Natural killer cell (primary cell): ENCODE measurements around the gene TMEM89. TPM values are rescaled to one million over a fixed set of nuclear protein-coding genes. Genes with fewer than 3 reads are reported as not detected.

Experiments used
- ATAC-seq, 3 donors: fragments of 150-1000 bp in 2 of 3; fragments of 200-7000 bp in 1 of 3; cut with Tn5 transposase; 1 replicate in 1 of 3; 2 replicates in 2 of 3; pipeline ENCODE4 v1.10.0; 2021; ENCODE audit warnings: mild to moderate bottlenecking in 2 of 3, moderate library complexity in 2 of 3
- DNase-seq, 2 donors: peaks; one replicate each; pipeline versions ENCODE4 v3.0.0 to v3.0.0-alpha.2; 2013 to 2021; ENCODE audit warnings: mixed read lengths in 1 of 2
- H3K27ac ChIP-seq: one replicate; pipeline ENCODE4 v1.5.1; 2013; ENCODE audit warnings: mild to moderate bottlenecking, low read length
- H3K27me3 ChIP-seq: one replicate; pipeline ENCODE4 v1.6.1; 2013; ENCODE audit warnings: low read length; ENCODE audit not compliant: control insufficient read depth, insufficient read depth
- H3K36me3 ChIP-seq: one replicate; pipeline ENCODE4 v1.6.1; 2013; ENCODE audit warnings: low read length; ENCODE audit not compliant: control insufficient read depth, insufficient read depth
- H3K4me1 ChIP-seq: one replicate; pipeline ENCODE4 v1.6.1; 2013; ENCODE audit warnings: low read length; ENCODE audit not compliant: control insufficient read depth, insufficient read depth
- H3K4me3 ChIP-seq: one replicate; pipeline ENCODE4 v1.5.1; 2013; ENCODE audit warnings: low read length
- H3K9me3 ChIP-seq: one replicate; pipeline ENCODE4 v1.6.1; 2013; ENCODE audit warnings: low read length; ENCODE audit not compliant: control insufficient read depth, insufficient read depth
- H3K27ac Mint-ChIP-seq, 2 donors: one replicate each; pipeline ENCODE4 v1.8.0; 2022; ENCODE audit warnings: mild to moderate bottlenecking in 2 of 2, mixed read lengths in 2 of 2, moderate library complexity in 1 of 2
- H3K27me3 Mint-ChIP-seq, 2 donors: one replicate each; pipeline ENCODE4 v1.8.0; 2022; ENCODE audit warnings: low read depth in 2 of 2, mixed read lengths in 2 of 2
- H3K36me3 Mint-ChIP-seq: one replicate; pipeline ENCODE4 v1.8.0; 2022; ENCODE audit warnings: mixed read lengths
- H3K4me1 Mint-ChIP-seq, 2 donors: one replicate each; pipeline ENCODE4 v1.8.0; 2022; ENCODE audit warnings: mixed read lengths in 2 of 2
- H3K4me3 Mint-ChIP-seq: one replicate; pipeline ENCODE4 v1.8.0; 2022; ENCODE audit warnings: mild to moderate bottlenecking, moderate library complexity, mixed read lengths
- H3K9me3 Mint-ChIP-seq, 2 donors: one replicate each; pipeline ENCODE4 v1.8.0; 2022; ENCODE audit warnings: mixed read lengths in 2 of 2
- WGBS: methylation state at CpG from one replicate; pipeline ENCODE4 v1.1.7; 2013; ENCODE audit warnings: missing lambda C conversion rate; ENCODE audit not compliant: insufficient coverage; 5-methylcytosine and 5-hydroxymethylcytosine counted together
- intact Hi-C: fragments of 100-400 bp; cut with micrococcal nuclease; formaldehyde crosslinking; loops from one replicate; pipeline ENCODE4 v1.14.2; 2022
- total RNA-seq, 4 donors: library from RNA; stranded (reverse); fragments of 120-200 nt in 1 of 4; gene quantifications; one replicate each; pipeline versions ENCODE4 v1.2.3 to v1.2.4, GENCODE V29; 2013 to 2022
- TF ChIP-seq, protein P1 (sequence below): fragments of 200-600 bp; IDR thresholded peaks from one replicate; pipeline ENCODE4 v1.8.0; 2022; ENCODE audit warnings: antibody characterized with exemption

Gene TMEM89
- total RNA-seq, 3 donors from 2014 or later (not counting 1 experiment from before 2014, with no cell fraction given): not detected

DNA sequence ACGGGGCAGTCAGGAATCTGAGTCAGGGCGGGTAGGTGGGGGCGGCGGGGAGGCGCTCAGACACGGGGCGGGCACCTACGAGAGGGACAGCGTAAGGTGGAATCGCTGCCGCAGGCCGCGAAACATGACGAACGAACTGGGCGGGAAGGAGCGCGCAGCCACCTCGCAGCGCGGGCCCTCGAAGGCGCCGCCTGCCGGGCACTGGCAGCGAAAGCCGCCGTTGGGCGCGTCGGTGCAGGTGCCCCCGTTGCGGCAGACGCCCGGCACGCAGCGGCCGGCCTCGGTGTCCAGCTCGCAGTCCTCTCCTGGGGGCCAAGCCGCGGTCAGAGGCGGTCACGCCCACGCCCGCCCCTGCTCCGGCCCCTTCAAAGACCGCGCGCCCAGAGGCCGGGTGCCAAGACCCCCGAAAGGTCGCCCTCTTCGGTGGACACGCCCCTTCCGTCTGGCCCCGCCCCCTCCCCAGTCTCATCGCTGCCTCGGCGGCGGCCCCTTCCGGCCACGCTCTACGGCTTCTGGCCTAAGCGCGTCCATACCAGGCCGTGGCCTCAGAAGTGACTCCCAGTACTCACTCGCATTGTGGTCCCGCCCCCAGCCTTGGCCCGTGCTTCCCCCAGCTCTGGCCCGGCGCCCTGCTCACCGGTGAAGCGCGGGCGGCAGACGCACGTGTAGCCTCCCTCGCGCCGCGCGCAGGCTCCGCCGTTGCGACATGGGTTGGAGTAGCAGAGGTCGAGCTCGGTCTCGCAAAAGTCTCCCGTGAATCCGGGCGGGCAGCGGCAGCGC, 34.7 kb upstream of the TMEM89 start:
- peak overlapping the region; percentile 58 for H3K27ac ChIP-seq
- H3K9me3 Mint-ChIP-seq: no peaks in the 10 kb centered on the region
- peaks cover 3% of the 10 kb centered on the region for H3K9me3 ChIP-seq
- peaks cover 3% of the 10 kb centered on the region for H3K27me3 ChIP-seq
- DNase-seq (peak; percentile 83 to 94), ATAC-seq (peak; percentile 86 to 89 (median 87))
- H3K4me3 Mint-ChIP-seq: peak overlapping the region; percentile 77
- no peaks in the 10 kb centered on the region for H3K36me3 Mint-ChIP-seq
- H3K4me1 Mint-ChIP-seq: peaks cover 5 to 8% of the 10 kb centered on the region in 2 donors
- peak overlapping the region; percentile 49 for H3K4me3 ChIP-seq
- peaks cover 27% of the 10 kb centered on the region for H3K4me1 ChIP-seq
- TF ChIP-seq, protein P1, sequence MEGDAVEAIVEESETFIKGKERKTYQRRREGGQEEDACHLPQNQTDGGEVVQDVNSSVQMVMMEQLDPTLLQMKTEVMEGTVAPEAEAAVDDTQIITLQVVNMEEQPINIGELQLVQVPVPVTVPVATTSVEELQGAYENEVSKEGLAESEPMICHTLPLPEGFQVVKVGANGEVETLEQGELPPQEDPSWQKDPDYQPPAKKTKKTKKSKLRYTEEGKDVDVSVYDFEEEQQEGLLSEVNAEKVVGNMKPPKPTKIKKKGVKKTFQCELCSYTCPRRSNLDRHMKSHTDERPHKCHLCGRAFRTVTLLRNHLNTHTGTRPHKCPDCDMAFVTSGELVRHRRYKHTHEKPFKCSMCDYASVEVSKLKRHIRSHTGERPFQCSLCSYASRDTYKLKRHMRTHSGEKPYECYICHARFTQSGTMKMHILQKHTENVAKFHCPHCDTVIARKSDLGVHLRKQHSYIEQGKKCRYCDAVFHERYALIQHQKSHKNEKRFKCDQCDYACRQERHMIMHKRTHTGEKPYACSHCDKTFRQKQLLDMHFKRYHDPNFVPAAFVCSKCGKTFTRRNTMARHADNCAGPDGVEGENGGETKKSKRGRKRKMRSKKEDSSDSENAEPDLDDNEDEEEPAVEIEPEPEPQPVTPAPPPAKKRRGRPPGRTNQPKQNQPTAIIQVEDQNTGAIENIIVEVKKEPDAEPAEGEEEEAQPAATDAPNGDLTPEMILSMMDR: peak; percentile 78
- H3K27me3 Mint-ChIP-seq: peaks cover 7 to 8% of the 10 kb centered on the region in 2 donors
- intact Hi-C loops: no loop called here
- peak overlapping the region; percentile 31 to 73 for H3K27ac Mint-ChIP-seq
- H3K36me3 ChIP-seq: no peaks in the 10 kb centered on the region
- 6% methylated on average over 94 of the region's 94 CpGs for WGBS

DNA sequence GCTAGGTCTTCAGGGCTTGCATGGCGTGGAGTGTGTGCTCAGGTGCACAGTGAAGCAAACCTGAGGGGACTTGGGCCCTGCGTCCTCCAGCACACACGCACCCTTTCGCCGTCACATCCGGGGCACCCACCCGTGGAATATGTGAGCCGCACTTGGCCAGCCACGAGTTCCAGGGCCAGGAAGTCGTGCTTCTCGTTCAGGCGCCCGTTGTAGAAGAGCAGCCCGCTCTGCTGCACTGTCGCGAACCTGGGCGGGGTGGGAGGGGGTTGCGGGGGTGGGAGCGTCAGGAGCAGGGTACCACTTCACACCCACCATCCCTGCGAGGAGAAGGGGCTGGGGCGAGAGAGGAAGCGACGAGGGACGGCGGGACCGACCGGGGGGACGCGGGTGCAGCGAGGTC, 34.0 kb upstream of the TMEM89 start:
- TF ChIP-seq, protein P1: no peak
- Histone ChIP-seq H3K27ac (peak overlapping the region; percentile 58), H3K27me3 (peaks cover under 1% of the 10 kb centered on the region), H3K9me3 (no peaks in the 10 kb centered on the region), H3K36me3 (no peaks in the 10 kb centered on the region), H3K4me3 (peak overlapping the region; percentile 49), H3K4me1 (peaks cover 21% of the 10 kb centered on the region)
- intact Hi-C loops: loop anchor here (1.0 kb wide), 1 partner anchor 20 kb away; the partner anchor contains the start of gene SLC26A6
- Mint-ChIP-seq H3K27ac (peak overlapping the region; percentile 31 to 73), H3K9me3 (no peaks in the 10 kb centered on the region), H3K27me3 (peaks cover 7 to 8% of the 10 kb centered on the region in 2 donors), H3K36me3 (no peaks in the 10 kb centered on the region), H3K4me3 (peak overlapping the region; percentile 75), H3K4me1 (peaks cover 5 to 8% of the 10 kb centered on the region in 2 donors)
- WGBS: 10% methylated on average over 25 of the region's 30 CpGs
- ATAC-seq: peak; percentile 24 to 52 (median 31)
- peak in 1 of 2 donors; percentile 75 for DNase-seq

- Mint-ChIP-seq H3K27ac (peak overlapping the region in 1 of 2 donors; percentile 73), H3K36me3 (no peaks in the 10 kb centered on the region), H3K9me3 (no peaks in the 10 kb centered on the region), H3K27me3 (peaks cover 5 to 8% of the 10 kb centered on the region in 2 donors), H3K4me3 (peak overlapping the region; percentile 65), H3K4me1 (peaks cover 5 to 8% of the 10 kb centered on the region in 2 donors)
- Histone ChIP-seq H3K27me3 (no peaks in the 10 kb centered on the region), H3K9me3 (no peaks in the 10 kb centered on the region), H3K4me3 (no peak overlapping the region), H3K27ac (no peak overlapping the region), H3K36me3 (no peaks in the 10 kb centered on the region), H3K4me1 (peaks cover 21% of the 10 kb centered on the region)
- TF ChIP-seq, protein P1: no peak
- WGBS: 95% methylated on average over 12 of the region's 12 CpGs
- intact Hi-C loops: loop anchor here (1.0 kb wide), 1 partner anchor 20 kb away; the partner anchor contains the start of gene SLC26A6
- ATAC-seq: no peak
- DNase-seq: no peak
These were observed 33.5 kb upstream of the TMEM89 start for GRCh38 chr3:48655063-48655462.
